ENCODE measurements around the gene TNNI3. TPM values are rescaled to one million over a fixed set of nuclear protein-coding genes. Genes with fewer than 3 reads are reported as not detected.

Gene TNNI3
- total and polyA plus RNA-seq, 2 of the 4 experiments (the other 2 are of a cell fraction): not detected

- Histone ChIP-seq H2BK15ac (ENCODE audit: low read depth, low read length) (no peak overlapping the region), H3K27ac (ENCODE audit: insufficient read depth, low read length) (no peak overlapping the region), H4K91ac (ENCODE audit: insufficient read depth, low read depth, low read length) (no peak overlapping the region), H3K9ac (ENCODE audit: low read depth, low read length) (no peak overlapping the region), H3K23ac (ENCODE audit: low read depth, low read length) (no peak overlapping the region), H3K4ac (ENCODE audit: low read depth, low read length) (no peak overlapping the region), H3K4me1 (ENCODE audit: control insufficient read depth, insufficient read depth, low read length) (peaks cover 1% of the 10 kb centered on the region; the same call in 1 of the 2 replicates), H3K9me3 (ENCODE audit: control insufficient read depth, insufficient read depth, low read length) (no peaks in the 10 kb centered on the region), H3K14ac (replicated peaks; ENCODE audit: low read depth, low read length) (no peak overlapping the region), H3K4me2 (ENCODE audit: low read depth, low read length) (no peak overlapping the region), H2BK120ac (ENCODE audit: low read depth, low read length) (no peak overlapping the region), H3K36me3 (ENCODE audit: control insufficient read depth, insufficient read depth, low read length) (no peaks in the 10 kb centered on the region), H3K18ac (ENCODE audit: low read depth, low read length) (no peak overlapping the region), H2AK5ac (ENCODE audit: low read depth, low read length) (no peak overlapping the region), H2BK20ac (ENCODE audit: low read depth, low read length) (no peak overlapping the region), H3K4me3 (ENCODE audit: insufficient read depth, low read depth, low read length) (no peak overlapping the region), H2BK5ac (ENCODE audit: low read depth, low read length, poor library complexity, severe bottlenecking) (no peak overlapping the region), H2AK9ac (replicated peaks; ENCODE audit: low read depth, low read length, poor library complexity) (peak overlapping the region; percentile 65), H3K27me3 (ENCODE audit: control insufficient read depth, insufficient read depth, low read length) (peaks cover 45% of the 10 kb centered on the region), H3K56ac (ENCODE audit: extremely low read depth, insufficient read depth, low read length) (no peak overlapping the region), H4K5ac (ENCODE audit: low read depth, low read length) (no peak overlapping the region), H3K79me1 (ENCODE audit: low read depth in 1 of 2, low read length in 2 of 2) (no peaks in the 10 kb centered on the region), H3K9me1 (ENCODE audit: insufficient read depth, low read length) (no peaks in the 10 kb centered on the region), H4K8ac (ENCODE audit: low read depth in 2 of 2, low read length in 2 of 2) (no peak overlapping the region), H2AFZ (replicated peaks; ENCODE audit: low read length, poor library complexity) (no peak overlapping the region), H4K20me1 (ENCODE audit: insufficient read depth, low read length) (no peaks in the 10 kb centered on the region)
- no TSS peak for BruUV-seq (replicated peaks)
- ChIA-PET CTCF (interaction anchor here (0.6 kb wide), 1 partner anchor 19 kb away, joined by 5 read pairs; no protein-coding TSS in a partner anchor), POLR2A (ENCODE audit: unreplicated experiment) (no interaction called here)
- in situ Hi-C loops (cut with MboI; ENCODE audit: low sequenced_read_pairs): no loop called here
- no peak for DNase-seq
- TF ChIP-seq, protein P1, sequence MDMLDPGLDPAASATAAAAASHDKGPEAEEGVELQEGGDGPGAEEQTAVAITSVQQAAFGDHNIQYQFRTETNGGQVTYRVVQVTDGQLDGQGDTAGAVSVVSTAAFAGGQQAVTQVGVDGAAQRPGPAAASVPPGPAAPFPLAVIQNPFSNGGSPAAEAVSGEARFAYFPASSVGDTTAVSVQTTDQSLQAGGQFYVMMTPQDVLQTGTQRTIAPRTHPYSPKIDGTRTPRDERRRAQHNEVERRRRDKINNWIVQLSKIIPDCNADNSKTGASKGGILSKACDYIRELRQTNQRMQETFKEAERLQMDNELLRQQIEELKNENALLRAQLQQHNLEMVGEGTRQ (IDR thresholded peaks at IDR 0.05; ENCODE audit: low read depth, low read length): no peak
- TF ChIP-seq FOS (IDR thresholded peaks at IDR 0.05; ENCODE audit: low read depth, low read length): no peak
- intact Hi-C loops (cut with micrococcal nuclease): no loop called here
- WGBS, 2 experiments (ENCODE audit: extremely low coverage in 2 of 2, insufficient read length in 1 of 2): 91 to 100% methylated on average over 1 to 7 of the region's 12 CpGs
- dilution Hi-C loops (cut with HindIII; ENCODE audit: low sequenced_read_pairs, unreplicated experiment): no loop called here
- ATAC-seq (ENCODE audit: low read depth): no peak
Observed at GRCh38 chr19:55153652-55154264, 3.8 kb downstream of the TNNI3 start.
